ENCODE results near the gene SLC19A1. TPM values are rescaled to one million over a fixed set of nuclear protein-coding genes. Genes with fewer than 3 reads are reported as not detected.
A peak's percentile ranks its signal among the peaks of the same experiment; 100 is the strongest.

The SLC19A1 gene
- total RNA-seq, 3 donors from 2014 or later, result 5.6 to 6.7 (median 6.6) TPM

DNA sequence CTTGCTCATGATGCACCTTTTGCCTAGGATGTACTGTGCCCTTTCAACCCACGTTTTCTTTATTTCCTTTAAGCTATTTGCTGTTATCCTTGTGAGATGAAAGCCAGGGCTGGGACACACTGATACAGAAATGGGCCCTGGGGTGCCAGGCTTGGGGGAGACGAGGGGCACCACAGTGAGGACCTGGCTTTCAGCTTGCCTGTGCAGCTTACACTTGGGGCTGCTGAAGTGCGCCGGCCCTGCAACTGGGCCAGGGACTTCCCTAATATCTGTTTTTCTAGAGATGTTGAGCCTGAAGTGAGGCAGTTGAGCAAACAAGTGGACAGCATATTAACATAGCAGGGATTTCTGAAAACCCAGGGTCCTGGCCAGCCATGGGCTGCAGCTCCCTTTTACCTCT is 42.5 kb upstream of the SLC19A1 start:
- Histone ChIP-seq H3K4me1 (no peaks in the 10 kb centered on the region), H3K27me3 (peaks cover 0 to 23% of the 10 kb centered on the region in 2 donors), H3K27ac (no peak overlapping the region), H3K9me3 (peaks cover 11 to 32% of the 10 kb centered on the region in 2 donors), H3K4me3 (no peak overlapping the region), H3K36me3 (no peaks in the 10 kb centered on the region)
- TF ChIP-seq, protein P1, sequence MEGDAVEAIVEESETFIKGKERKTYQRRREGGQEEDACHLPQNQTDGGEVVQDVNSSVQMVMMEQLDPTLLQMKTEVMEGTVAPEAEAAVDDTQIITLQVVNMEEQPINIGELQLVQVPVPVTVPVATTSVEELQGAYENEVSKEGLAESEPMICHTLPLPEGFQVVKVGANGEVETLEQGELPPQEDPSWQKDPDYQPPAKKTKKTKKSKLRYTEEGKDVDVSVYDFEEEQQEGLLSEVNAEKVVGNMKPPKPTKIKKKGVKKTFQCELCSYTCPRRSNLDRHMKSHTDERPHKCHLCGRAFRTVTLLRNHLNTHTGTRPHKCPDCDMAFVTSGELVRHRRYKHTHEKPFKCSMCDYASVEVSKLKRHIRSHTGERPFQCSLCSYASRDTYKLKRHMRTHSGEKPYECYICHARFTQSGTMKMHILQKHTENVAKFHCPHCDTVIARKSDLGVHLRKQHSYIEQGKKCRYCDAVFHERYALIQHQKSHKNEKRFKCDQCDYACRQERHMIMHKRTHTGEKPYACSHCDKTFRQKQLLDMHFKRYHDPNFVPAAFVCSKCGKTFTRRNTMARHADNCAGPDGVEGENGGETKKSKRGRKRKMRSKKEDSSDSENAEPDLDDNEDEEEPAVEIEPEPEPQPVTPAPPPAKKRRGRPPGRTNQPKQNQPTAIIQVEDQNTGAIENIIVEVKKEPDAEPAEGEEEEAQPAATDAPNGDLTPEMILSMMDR (IDR thresholded peaks at IDR 0.05), result no peak
- no peak for TF ChIP-seq POLR2A (IDR thresholded peaks at IDR 0.05)
- intact Hi-C loops (cut with DNase I; ENCODE audit: low total_unique reads), result no loop called here
- DNase-seq (ENCODE audit: low spot score in 2 of 2), result peak in 1 of 2 donors; percentile 27

DNA sequence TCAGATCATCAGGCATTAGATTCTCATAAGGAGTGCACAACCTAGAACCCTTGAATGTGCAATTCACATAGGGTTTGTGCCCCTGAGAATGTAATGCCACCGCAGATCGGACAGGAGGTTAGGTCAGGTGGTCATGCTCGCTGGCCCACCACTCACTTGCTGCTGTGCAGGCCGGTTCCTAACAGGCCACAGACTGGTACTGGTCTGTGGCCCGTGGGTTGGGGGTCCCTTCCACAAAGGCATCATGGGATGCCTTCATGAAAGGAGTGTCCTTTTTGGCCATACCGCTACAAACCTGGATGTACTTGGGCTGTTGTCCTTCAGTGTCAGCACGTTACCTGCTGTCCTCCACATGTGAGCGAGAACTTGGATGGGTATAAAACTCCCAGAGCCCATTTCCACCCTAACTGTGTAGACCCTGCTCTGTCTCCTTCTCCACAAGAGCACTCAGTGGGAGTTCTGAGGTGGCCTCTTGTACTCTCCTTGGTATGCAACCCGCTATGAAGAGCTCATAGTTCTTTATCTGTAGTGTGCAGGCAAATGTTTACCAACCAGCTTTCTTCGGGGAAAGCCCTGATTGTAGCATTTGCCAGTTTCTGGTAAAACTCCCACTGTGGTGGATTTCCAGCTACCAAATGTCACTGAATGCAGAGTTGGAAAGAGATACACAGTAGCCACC is 41.7 kb upstream of the SLC19A1 start:
- intact Hi-C loops (cut with DNase I; ENCODE audit: low total_unique reads), result no loop called here
- H3K4me1 ChIP-seq, result no peaks in the 10 kb centered on the region
- no peak overlapping the region for H3K4me3 ChIP-seq
- TF ChIP-seq, protein P1 (IDR thresholded peaks at IDR 0.05), result no peak
- no peak for TF ChIP-seq POLR2A (IDR thresholded peaks at IDR 0.05)
- no peak for TF ChIP-seq POLR2AphosphoS5 (IDR thresholded peaks at IDR 0.05)
- peaks cover 0 to 24% of the 10 kb centered on the region in 2 donors for H3K27me3 ChIP-seq
- peak in 1 of 2 donors; percentile 27 for DNase-seq (ENCODE audit: low spot score in 2 of 2)
- no peaks in the 10 kb centered on the region for H3K36me3 ChIP-seq
- no peak overlapping the region for H3K27ac ChIP-seq
- H3K9me3 ChIP-seq, result peaks cover 11 to 32% of the 10 kb centered on the region in 2 donors

DNA sequence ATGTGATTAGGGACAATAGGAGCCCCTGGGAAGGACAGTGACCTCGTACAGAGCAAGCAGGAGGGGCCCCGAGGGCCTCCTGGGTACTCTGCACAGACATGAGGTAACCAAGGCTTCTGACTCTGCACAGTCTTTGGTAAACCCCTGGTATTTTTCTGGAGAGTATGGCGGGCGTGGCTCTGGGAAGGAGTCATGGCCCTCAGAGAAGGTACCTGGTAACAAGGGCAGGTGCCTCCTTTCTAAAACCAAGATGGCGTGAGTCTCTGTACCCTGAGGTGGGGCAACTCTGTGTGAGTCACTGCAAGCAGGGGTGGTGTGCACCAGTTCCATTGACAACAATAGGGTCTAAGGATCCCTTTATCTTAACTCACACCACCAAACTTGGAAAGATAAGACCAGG is 39.9 kb upstream of the SLC19A1 start:
- Histone ChIP-seq H3K4me3 (no peak overlapping the region), H3K27me3 (peaks cover 0 to 37% of the 10 kb centered on the region in 2 donors), H3K27ac (no peak overlapping the region), H3K9me3 (peaks cover 11 to 25% of the 10 kb centered on the region in 2 donors), H3K4me1 (no peaks in the 10 kb centered on the region), H3K36me3 (no peaks in the 10 kb centered on the region)
- DNase-seq (ENCODE audit: low spot score in 2 of 2), result peak in 1 of 2 donors; percentile 34
- TF ChIP-seq POLR2AphosphoS5 (IDR thresholded peaks at IDR 0.05) (no peak), POLR2A (IDR thresholded peaks at IDR 0.05) (no peak)
- intact Hi-C loops (cut with DNase I; ENCODE audit: low total_unique reads), result no loop called here

DNA sequence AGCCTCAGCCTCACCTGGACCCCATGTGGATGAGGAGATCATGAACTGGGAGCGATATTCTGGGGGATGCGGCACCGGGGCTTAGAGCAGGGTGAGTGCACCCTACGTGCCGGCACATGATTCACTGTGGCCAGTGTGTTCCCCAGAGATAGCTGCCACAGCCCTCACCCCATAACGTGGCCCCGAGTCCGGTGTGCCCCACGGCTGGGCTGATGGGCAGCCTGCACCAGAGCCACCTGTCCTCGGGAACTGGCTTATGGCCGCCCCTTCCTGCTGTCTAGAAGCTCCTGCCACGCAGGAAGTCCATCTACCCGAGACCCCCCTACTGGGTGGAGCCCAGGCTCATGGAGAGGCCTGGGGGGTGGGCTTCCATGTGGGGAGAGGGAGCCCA is 39.1 kb upstream of the SLC19A1 start:
- intact Hi-C loops (cut with DNase I; ENCODE audit: low total_unique reads), result no loop called here
- H3K36me3 ChIP-seq, result no peaks in the 10 kb centered on the region
- peaks cover 0 to 44% of the 10 kb centered on the region in 2 donors for H3K27me3 ChIP-seq
- peaks cover 10 to 17% of the 10 kb centered on the region in 2 donors for H3K9me3 ChIP-seq
- no peaks in the 10 kb centered on the region for H3K4me1 ChIP-seq
- DNase-seq (ENCODE audit: low spot score in 2 of 2), result no peak
- TF ChIP-seq, protein P1 (IDR thresholded peaks at IDR 0.05), result no peak
- TF ChIP-seq POLR2AphosphoS5 (IDR thresholded peaks at IDR 0.05) (no peak), POLR2A (IDR thresholded peaks at IDR 0.05) (no peak)
- no peak overlapping the region for H3K27ac ChIP-seq
- no peak overlapping the region for H3K4me3 ChIP-seq

DNA sequence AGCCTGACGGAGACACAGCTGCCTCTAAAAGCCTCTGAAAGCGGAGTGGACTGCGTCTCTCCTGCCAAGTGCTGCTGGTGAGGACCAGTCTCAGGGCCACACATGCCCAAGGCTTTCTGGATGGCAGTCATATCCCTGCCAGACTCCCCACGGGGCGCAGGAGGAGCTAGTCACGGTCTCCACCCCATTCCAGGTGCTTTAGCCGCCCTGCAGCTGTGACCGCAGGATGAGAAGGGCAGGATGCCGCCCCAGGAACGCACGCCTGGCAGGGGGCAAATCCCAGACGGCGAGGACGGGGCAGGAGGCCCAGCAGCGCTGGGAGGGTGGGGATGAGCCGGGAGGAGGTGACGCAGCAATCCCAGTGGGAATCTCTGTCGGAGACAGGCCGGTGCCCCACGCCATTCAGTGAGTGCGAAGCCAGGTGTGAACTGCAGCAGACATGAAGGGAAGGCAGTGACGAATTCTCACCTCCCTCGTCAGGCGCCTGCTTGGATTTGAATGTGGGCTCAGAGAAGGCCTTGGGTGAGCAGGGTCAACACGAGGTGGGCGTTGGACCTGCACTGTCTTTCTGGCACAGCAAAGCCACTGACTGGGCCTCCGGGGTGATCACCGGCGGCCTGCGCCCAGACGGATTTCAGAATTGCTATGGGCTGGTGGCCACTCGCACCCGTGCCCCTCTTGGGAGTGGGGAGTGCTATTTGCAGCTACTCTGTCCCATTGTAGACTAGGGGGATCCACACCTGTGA is 38.5 kb upstream of the SLC19A1 start:
- intact Hi-C loops (cut with DNase I; ENCODE audit: low total_unique reads), result no loop called here
- Histone ChIP-seq H3K27ac (no peak overlapping the region), H3K4me1 (no peaks in the 10 kb centered on the region), H3K4me3 (no peak overlapping the region), H3K27me3 (peaks cover 0 to 48% of the 10 kb centered on the region in 2 donors), H3K9me3 (peaks cover 4 to 11% of the 10 kb centered on the region in 2 donors), H3K36me3 (no peaks in the 10 kb centered on the region)
- peak in 1 of 2 donors; percentile 44 for DNase-seq (ENCODE audit: low spot score in 2 of 2)
- TF ChIP-seq, protein P1 (IDR thresholded peaks at IDR 0.05), result no peak
